ENCODE data around the gene IRX3. TPM values are rescaled to one million over a fixed set of nuclear protein-coding genes. Genes with fewer than 3 reads are reported as not detected.

IRX3 gene
- total and polyA plus RNA-seq, 2 of the 8 experiments (the other 6 are each of a cell fraction or from before 2014, with no cell fraction given), result 0.50 to 1.6 TPM

GRCh38 chr16:54286366-54287130 is at the start of gene IRX3 (continued):
- TF ChIP-seq SIX5 (IDR thresholded peaks at IDR 0.05; ENCODE audit: low read depth, low read length) (no peak), POLR2AphosphoS5 (IDR thresholded peaks at IDR 0.05; ENCODE audit: low read depth, low read length) (no peak), SP1 (IDR thresholded peaks at IDR 0.05; ENCODE audit: low read depth, low read length) (no peak), POU5F1 (IDR thresholded peaks at IDR 0.05; ENCODE audit: low read depth, low read length) (no peak), PHF8 (conservative IDR thresholded peaks at IDR 0.05; ENCODE audit: low read depth, low read length) (no peak), SIN3A (conservative IDR thresholded peaks at IDR 0.05 in 1 of 2, IDR thresholded peaks at IDR 0.05 in 1 of 2; ENCODE audit: low read depth in 1 of 2, low read length in 2 of 2) (no peak), CTBP2 (IDR thresholded peaks at IDR 0.05; ENCODE audit: borderline replicate concordance, insufficient read depth, insufficient read length, low read length) (no peak), MAX (IDR thresholded peaks at IDR 0.05) (0 out of 2 replicates have a peak, but pooled peaks have one; percentile 35), CREB1 (IDR thresholded peaks at IDR 0.05) (peak; percentile 77), TAF1 (IDR thresholded peaks at IDR 0.05; ENCODE audit: low read depth, low read length) (no peak), RXRA (IDR thresholded peaks at IDR 0.05; ENCODE audit: insufficient read depth, low read depth, low read length) (no peak), BACH1 (IDR thresholded peaks at IDR 0.05; ENCODE audit: low read length) (peak; percentile 56), JUND (IDR thresholded peaks at IDR 0.05; ENCODE audit: low read length) (no peak), EZH2 (IDR thresholded peaks at IDR 0.05; ENCODE audit: low read depth, low read length, severe bottlenecking) (no peak), TEAD4 (IDR thresholded peaks at IDR 0.05; ENCODE audit: low read depth, low read length) (no peak), TBP (IDR thresholded peaks at IDR 0.05; ENCODE audit: low read depth, low read length) (no peak), CBX8 (IDR thresholded peaks at IDR 0.05; ENCODE audit: borderline replicate concordance, low read depth, low read length) (no peak), EGR1 (IDR thresholded peaks at IDR 0.05; ENCODE audit: borderline replicate concordance, low read depth, low read length) (peak; percentile 80), CBX5 (IDR thresholded peaks at IDR 0.05; ENCODE audit: low read depth, low read length) (no peak), NANOG (IDR thresholded peaks at IDR 0.05; ENCODE audit: insufficient read depth, low read depth, low read length, poor library complexity, severe bottlenecking) (no peak), BRCA1 (IDR thresholded peaks at IDR 0.05; ENCODE audit: low read depth, low read length) (no peak), ATF2 (IDR thresholded peaks at IDR 0.05; ENCODE audit: low read length) (no peak), ZNF274 (IDR thresholded peaks at IDR 0.05; ENCODE audit: borderline replicate concordance, extremely low read depth, low read length) (no peak)

Data from H1 (cell line).